GM19025 (cell line): ENCODE results near the gene FGF21.
"Not testable (repeated sequence)": the region's sequence is repeated elsewhere in the genome, so short reads cannot be mapped to it uniquely, and the experiment has no call there.

Source experiments
- ATAC-seq: cut with Tn5 transposase; IDR thresholded peaks from one replicate; pipeline ENCODE4 v1.9.1; 2021; ENCODE audit warnings: mild to moderate bottlenecking, low read depth, moderate library complexity; ENCODE audit not compliant: unreplicated experiment

The FGF21 gene

DNA sequence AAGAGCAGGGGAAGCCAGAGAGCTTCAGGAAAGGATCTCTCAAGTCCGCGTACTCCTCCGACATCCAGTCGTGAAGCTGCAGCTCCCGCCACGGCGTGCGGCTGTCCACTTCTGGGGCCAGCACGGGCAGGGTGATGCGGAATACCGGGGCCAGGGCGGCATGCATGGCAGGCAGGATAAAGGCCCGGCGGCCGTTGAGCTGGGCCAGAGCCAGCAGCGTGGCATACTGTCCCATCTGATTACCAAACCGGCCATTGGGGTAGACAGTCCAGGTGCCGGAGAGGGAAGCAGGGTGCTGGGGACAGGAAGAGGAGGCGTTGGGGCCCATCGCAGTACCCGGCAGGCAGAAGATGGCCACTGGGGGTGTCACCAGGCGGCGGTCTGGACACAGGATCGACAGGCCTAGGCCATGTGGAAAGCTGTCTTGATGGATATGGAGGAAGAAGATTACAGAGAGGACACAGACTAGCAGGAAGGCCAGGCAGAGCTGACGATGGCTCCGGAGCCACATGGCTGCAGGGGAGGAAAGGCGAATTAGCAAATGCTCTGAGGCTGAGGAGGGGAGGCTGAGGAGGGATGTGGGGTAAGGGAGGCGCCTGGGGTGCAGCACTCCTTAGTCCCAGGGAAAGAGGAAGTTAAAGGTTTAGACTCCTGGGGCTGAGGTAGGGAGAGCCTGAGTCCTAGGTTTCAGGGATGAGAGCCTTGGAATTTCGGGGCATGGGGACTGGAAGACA lies 4.4 kb upstream of the FGF21 start:
- ATAC-seq: no peak

GRCh38 chr19:48751845-48752495 lies 3.4 kb upstream of the FGF21 start:
- no peak for ATAC-seq

- ATAC-seq: no peak
Measured at GRCh38 chr19:48752496-48753365, 2.6 kb upstream of the FGF21 start, which contains the start of gene FUT1. TSS of gene FUT1 (minus strand) at chr19:48752641. CDS start at chr19:48751281, 1,360 bp downstream.

- ATAC-seq: no peak
Measured at GRCh38 chr19:48755787-48756186, 463 bp downstream of the FGF21 start.

DNA sequence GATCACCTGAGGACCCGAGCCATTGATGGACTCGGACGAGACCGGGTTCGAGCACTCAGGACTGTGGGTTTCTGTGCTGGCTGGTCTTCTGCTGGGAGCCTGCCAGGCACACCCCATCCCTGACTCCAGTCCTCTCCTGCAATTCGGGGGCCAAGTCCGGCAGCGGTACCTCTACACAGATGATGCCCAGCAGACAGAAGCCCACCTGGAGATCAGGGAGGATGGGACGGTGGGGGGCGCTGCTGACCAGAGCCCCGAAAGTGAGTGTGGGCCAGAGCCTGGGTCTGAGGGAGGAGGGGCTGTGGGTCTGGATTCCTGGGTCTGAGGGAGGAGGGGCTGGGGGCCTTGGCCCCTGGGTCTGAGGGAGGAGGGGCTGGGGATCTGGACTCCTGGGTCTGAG lies 888 bp downstream of the FGF21 start:
- no peak for ATAC-seq

DNA sequence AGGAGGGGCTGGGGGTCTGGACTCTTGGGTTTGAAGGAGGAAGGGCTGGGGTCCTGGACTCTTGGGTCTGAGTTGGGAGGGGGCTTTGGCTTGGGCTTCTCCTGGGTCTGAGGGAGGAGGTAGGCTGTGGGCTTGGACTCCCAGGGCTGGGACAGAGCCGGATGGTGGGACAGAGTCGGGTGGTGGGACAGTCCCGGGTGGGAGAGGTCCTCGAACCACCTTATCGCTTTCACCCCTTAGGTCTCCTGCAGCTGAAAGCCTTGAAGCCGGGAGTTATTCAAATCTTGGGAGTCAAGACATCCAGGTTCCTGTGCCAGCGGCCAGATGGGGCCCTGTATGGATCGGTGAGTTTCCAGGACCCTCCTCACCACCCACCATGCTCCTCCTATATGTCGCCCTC lies 1.4 kb downstream of the FGF21 start:
- ATAC-seq: no peak

DNA sequence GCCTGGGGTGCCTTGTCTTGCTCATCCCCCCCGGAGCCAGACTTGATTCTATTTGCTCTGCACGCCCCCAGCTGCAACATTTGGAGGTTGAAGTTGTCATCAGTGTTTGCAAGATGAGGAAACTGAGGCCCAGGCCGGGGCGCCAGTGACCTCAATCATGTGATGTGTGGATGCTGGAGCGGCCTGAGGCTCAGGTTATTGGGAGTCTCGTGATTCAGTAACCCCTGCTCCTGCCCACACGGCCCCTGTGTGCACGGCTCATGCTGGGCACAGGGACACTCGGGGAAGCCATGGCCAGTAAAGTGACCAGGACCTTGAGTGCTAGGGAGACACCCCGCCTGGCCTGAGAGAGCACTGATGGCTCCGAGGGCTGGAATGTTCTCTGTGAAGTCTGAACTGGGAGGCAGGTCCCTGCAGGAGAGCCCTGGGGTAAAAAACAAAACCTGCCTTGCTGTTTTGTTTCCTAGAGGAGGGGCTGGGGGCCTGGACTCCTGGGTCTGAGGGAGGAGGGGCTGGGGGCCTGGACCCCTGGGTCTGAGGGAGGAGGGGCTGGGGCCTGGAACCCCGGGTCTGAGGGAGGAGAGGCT lies 1.9 kb downstream of the FGF21 start:
- ATAC-seq: no peak

- no peak for ATAC-seq
Measured at GRCh38 chr19:48757741-48758144, 2.4 kb downstream of the FGF21 start.

DNA sequence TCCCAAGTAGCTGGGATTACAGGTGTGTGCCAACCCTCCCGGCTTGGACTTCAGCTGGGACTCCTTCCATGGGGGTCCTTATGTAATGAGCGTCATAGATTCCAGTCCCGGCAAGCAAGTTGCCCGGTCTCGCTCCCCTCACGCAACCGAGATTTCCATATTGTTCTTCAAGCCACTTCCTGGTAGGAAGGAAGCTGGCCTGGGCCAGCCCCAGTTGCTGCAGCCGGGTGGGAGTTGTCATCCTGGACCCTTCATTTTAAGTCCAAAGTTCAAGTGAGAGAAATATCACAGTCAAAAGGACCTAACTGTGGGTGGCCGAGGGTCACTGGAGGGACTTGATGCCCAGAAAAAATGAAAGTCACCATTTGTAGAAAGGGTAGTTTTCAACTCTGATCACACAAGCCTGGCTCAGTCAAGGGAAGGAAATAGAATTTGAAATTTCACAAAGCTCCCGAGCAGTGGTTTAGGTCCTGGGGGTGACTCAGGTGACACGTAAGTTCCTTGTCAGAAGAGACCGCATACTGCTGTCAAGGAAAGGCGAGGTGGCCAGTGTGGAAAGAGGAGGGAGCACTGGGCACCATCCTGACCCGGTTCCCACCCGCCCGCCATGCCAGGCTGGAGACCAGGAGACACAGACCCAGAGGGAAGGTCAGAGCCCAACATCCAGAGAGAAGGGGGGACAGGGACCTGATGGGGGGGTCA lies 5.3 kb downstream of the FGF21 start:
- no peak for ATAC-seq

GRCh38 chr19:48765816-48766215 lies 10.5 kb downstream of the FGF21 start:
- not testable (repeated sequence) for ATAC-seq

DNA sequence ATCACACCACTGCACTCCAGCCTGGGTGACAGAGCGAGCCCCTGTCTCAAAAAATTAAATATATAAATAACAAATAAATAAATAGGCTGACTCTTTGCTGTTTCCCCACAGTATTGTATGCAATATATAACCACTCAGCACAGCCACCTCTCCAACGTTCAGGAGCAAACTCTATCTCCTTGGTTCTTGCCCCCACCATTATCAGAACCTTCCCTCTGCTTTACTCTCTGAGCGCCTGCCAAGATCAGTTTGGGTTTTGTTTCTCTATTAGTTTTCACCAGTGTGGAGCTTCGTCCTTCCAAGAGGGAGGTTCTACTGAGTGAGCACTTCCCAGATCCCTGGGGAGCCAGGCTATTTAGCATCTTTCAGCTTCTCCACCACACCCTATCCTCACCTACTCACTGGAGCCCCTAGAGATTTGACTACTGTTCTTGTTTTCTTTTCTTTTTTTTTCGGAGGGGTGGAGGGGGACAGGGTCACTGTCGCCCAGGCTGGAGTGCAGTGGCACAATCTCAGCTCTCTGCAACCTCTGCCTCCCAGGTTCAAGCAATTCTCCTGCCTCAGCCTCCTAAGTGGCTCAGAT lies 12.9 kb downstream of the FGF21 start:
- not testable (repeated sequence) for ATAC-seq

DNA sequence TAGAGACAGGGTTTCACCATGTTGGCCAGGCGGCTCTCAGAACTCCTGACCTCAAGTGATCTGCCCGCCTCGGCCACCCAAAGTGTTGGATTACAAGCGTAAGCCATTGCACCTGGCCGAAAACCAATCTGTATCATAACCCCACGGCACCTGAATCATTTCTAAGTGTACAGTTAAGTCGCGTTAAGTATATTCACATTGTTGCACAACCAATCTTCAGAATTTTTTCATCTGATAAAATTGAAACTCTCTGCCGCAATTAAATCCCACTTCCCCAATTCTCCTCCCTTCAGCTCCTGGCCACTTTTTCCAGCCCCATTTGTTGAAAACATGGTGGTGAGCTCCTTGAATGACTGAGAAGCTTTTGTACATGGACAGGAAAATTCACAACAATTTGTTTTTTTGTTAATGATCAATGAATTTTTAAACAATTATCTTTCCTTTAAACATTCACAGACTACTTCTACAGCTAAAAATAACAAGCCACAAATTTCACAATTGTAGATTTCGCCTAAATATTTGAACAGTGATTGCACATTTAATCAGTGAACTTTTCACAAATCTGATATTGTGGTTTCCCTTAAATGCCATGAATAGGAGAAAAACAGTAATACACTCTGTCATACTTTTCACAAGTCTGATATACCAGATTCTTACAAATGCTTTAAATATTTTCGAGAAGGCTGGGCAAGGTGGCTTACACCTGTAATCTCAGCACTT lies 13.8 kb downstream of the FGF21 start:
- ATAC-seq: no peak

- ATAC-seq: no peak
Measured at GRCh38 chr19:48770266-48770665, 14.9 kb downstream of the FGF21 start.

DNA sequence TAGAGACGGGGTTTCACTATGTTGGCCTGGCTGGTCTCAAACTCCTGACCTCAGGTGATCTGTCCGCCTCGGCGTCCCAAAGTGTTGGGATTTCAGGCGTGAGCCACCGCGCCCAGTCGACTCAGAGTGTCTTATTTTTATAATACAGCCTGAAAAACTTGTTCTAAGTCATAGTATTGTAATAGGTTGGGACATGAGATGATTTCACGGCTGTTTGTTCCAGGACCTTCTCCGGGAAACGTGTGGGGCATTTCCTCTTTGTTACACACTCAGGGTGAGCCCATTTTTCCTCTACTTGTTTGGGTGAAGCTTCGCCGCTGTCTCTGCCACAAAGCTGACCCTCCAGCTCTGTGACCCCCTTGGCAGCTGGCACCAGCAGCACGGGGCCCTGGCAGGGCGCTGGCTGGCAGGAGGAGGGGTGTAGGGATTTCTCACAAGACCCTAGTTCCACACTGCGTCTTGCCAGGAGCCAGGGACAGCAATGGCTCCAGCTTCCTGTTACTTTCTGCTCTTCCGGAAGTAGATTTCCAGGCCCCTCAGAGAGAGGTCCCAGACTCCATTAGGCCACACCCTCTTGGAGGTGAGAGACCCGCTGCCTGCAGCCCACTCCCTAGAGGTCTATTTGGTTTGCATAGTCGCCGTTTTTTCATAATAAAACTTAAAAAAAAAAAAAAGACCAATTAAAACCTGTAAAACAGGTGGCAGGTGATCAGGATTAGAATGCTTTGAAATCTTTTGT lies 15.6 kb downstream of the FGF21 start:
- no peak for ATAC-seq

DNA sequence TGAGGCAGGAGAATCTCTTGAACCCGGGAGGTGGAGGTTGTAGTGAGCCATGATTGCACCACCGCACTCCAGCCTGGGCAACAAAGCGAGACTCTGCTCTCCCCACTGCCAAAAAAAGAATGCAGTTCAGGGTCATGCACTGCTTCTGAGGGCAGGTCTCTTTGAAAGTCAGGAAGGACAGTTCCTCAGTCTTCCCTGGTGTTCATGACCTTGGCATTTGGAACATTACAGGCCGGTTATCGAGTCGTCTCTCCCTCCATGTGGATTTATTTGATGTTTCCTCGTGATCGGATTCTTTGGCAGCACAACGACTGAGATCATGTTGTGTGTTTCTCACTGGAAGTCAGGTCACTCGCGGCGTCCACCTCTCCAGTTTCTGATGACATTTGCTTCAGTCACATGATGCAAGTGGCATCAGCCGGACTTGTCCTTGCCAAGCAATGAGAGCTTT lies 17.2 kb downstream of the FGF21 start:
- ATAC-seq: no peak

DNA sequence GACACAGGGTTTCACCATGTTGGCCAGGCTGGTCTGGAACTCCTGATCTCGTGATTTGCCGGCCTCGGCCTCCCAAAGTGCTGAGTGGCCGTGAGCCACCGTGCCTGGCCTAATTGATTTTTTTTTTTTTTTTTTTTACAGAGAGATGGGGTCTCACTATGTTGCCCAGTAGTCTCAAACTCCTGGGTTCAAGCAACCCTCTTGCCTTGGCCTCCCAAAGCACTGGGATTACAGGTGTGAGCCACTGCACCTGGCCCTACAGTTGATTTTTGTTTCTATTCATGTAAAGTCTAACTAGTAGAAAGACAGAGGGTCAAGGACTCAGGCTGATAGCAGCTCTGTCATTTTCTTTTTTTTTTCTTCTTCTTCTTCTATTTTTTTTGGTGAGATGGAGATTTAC lies 21.8 kb downstream of the FGF21 start:
- ATAC-seq: no peak

GRCh38 chr19:48777720-48778119 lies 22.4 kb downstream of the FGF21 start:
- no peak for ATAC-seq

DNA sequence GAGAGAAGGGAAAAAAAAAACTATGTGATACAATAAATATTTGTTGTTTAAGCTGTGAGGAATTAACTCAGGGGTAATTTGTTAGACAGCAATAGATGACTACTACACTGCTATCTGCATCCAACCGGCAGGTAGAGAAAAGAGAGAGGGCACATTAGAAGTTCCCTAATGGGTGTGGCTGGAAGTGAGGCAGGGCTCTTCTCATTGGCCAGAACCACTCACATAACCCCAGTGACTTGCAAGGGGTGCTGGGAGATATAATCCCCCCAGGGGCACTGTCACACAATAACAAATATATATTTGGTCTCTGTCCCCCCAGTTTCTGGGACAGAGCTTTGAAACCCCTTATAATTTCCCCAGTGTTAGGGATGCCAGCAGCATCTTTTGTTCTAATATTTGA lies 24.3 kb downstream of the FGF21 start:
- ATAC-seq: no peak
